Upper lobe of left lung (tissue), 6 donors: ENCODE results near the gene PDC. TPM values are rescaled to one million over a fixed set of nuclear protein-coding genes. Genes with fewer than 3 reads are reported as not detected.
"Not testable (repeated sequence)": the region's sequence is repeated elsewhere in the genome, so short reads cannot be mapped to it uniquely, and the experiment has no call there.

ENCODE experiments used
- ATAC-seq, 2 donors: fragments of 200-7000 bp; cut with Tn5 transposase; one replicate each; pipeline ENCODE4 v1.9.1; 2022; ENCODE audit warnings: mild to moderate bottlenecking in 2 of 2, moderate library complexity in 2 of 2; ENCODE audit not compliant: low FRiP score in 2 of 2
- DNase-seq, 2 donors: peaks; one replicate each; pipeline ENCODE4 v3.0.0-alpha.2; 2019 to 2020
- H3K27ac ChIP-seq, 4 donors: fragments of 200-600 bp; sonication (generic); one replicate each; pipeline ENCODE4 v1.5.1; 2016 to 2019
- H3K27me3 ChIP-seq, 4 donors: fragments of 200-600 bp; sonication (generic); one replicate each; pipeline ENCODE4 v1.5.1; 2017 to 2019
- H3K36me3 ChIP-seq, 4 donors: fragments of 200-600 bp; sonication (generic); one replicate each; pipeline ENCODE4 v1.5.1; 2016 to 2019
- H3K4me1 ChIP-seq, 4 donors: fragments of 200-600 bp; sonication (generic); one replicate each; pipeline ENCODE4 v1.5.1; 2018 to 2019
- H3K4me3 ChIP-seq, 4 donors: fragments of 200-600 bp; sonication (generic); one replicate each; pipeline ENCODE4 v1.5.1; 2017 to 2019; ENCODE audit warnings: mild to moderate bottlenecking in 2 of 4, moderate library complexity in 1 of 4
- H3K9me3 ChIP-seq, 4 donors: fragments of 200-600 bp; sonication (generic); one replicate each; pipeline ENCODE4 v1.5.1; 2018 to 2019
- EP300 ChIP-seq, 4 donors: sonication (generic); formaldehyde crosslinking; IDR thresholded peaks; one replicate each; pipeline ENCODE4 v1.5.1; 2017; ENCODE audit warnings: antibody characterized with exemption in 4 of 4, control low read depth in 2 of 4
- POLR2A ChIP-seq, 4 donors: fragments of 450-650 bp; IDR thresholded peaks; one replicate each; pipeline ENCODE4 v1.5.1; 2016 to 2017; ENCODE audit warnings: antibody characterized with exemption in 4 of 4, mild to moderate bottlenecking in 2 of 4
- POLR2AphosphoS5 ChIP-seq, 2 donors: sonication (generic); formaldehyde crosslinking; IDR thresholded peaks; one replicate each; pipeline ENCODE4 v1.5.1; 2017; ENCODE audit warnings: antibody characterized with exemption in 2 of 2
- WGBS, 2 donors: methylation state at CpG; one replicate each; pipeline ENCODE4 v1.1.5; 2017 to 2018; 5-methylcytosine and 5-hydroxymethylcytosine counted together
- total RNA-seq, 6 donors: library from RNA; depleted of rRNA in 4 of 6; stranded (reverse); fragments of >200 nt in 4 of 6; gene quantifications; one replicate each; pipeline versions ENCODE4 v1.1.0 to v1.2.1, GENCODE V29; 2016 to 2021
- TF ChIP-seq, protein P1 (sequence below), 6 experiments: fragments of 450-650 bp in 4 of 6; fragments of 200-600 bp in 2 of 6; sonication (generic) in 2 of 6; IDR thresholded peaks; one replicate each; pipeline ENCODE4 v1.5.1; 2016 to 2019; ENCODE audit warnings: antibody characterized with exemption in 6 of 6
- donor health status: DM: no; HTN: no; CAD: no; lungs with moderate emphysema.
- donor health status: DM: no; HTN: yes; CAD: no; lungs with severe emphysema.

PDC gene
- total RNA-seq, 6 donors from 2014 or later = not detected

GRCh38 chr1:186473047-186473446 is 12.1 kb upstream of the PDC start:
- ATAC-seq (no peak), DNase-seq (no peak)
- Histone ChIP-seq H3K4me1 (no peaks in the 10 kb centered on the region), H3K27me3 (no peaks in the 10 kb centered on the region), H3K27ac (no peak overlapping the region), H3K4me3 (no peak overlapping the region), H3K36me3 (no peaks in the 10 kb centered on the region), H3K9me3 (no peaks in the 10 kb centered on the region)
- 81 to 83% methylated on average over 4 of the region's 4 CpGs for WGBS, 2 donors
- TF ChIP-seq POLR2A (IDR thresholded peaks at IDR 0.05) (no peak), POLR2AphosphoS5 (IDR thresholded peaks at IDR 0.05) (no peak), EP300 (IDR thresholded peaks at IDR 0.05) (no peak)
- TF ChIP-seq, protein P1, sequence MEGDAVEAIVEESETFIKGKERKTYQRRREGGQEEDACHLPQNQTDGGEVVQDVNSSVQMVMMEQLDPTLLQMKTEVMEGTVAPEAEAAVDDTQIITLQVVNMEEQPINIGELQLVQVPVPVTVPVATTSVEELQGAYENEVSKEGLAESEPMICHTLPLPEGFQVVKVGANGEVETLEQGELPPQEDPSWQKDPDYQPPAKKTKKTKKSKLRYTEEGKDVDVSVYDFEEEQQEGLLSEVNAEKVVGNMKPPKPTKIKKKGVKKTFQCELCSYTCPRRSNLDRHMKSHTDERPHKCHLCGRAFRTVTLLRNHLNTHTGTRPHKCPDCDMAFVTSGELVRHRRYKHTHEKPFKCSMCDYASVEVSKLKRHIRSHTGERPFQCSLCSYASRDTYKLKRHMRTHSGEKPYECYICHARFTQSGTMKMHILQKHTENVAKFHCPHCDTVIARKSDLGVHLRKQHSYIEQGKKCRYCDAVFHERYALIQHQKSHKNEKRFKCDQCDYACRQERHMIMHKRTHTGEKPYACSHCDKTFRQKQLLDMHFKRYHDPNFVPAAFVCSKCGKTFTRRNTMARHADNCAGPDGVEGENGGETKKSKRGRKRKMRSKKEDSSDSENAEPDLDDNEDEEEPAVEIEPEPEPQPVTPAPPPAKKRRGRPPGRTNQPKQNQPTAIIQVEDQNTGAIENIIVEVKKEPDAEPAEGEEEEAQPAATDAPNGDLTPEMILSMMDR (IDR thresholded peaks at IDR 0.05) = no peak

- 80 to 82% methylated on average over 2 of the region's 2 CpGs for WGBS, 2 donors
- Histone ChIP-seq H3K9me3 (no peaks in the 10 kb centered on the region), H3K4me1 (no peaks in the 10 kb centered on the region), H3K27ac (no peak overlapping the region), H3K27me3 (no peaks in the 10 kb centered on the region), H3K4me3 (no peak overlapping the region), H3K36me3 (no peaks in the 10 kb centered on the region)
- TF ChIP-seq POLR2AphosphoS5 (IDR thresholded peaks at IDR 0.05) (no peak), POLR2A (IDR thresholded peaks at IDR 0.05) (no peak), EP300 (IDR thresholded peaks at IDR 0.05) (no peak)
- TF ChIP-seq, protein P1 (IDR thresholded peaks at IDR 0.05) = no peak
- DNase-seq (no peak), ATAC-seq (no peak)
Observed at GRCh38 chr1:186465946-186466345, 5.0 kb upstream of the PDC start.

GRCh38 chr1:186465491-186465890 is 4.6 kb upstream of the PDC start:
- not testable (repeated sequence) for H3K27me3 ChIP-seq, H3K9me3 ChIP-seq, H3K27ac ChIP-seq, H3K4me3 ChIP-seq, ATAC-seq, H3K36me3 ChIP-seq, DNase-seq, H3K4me1 ChIP-seq

DNA sequence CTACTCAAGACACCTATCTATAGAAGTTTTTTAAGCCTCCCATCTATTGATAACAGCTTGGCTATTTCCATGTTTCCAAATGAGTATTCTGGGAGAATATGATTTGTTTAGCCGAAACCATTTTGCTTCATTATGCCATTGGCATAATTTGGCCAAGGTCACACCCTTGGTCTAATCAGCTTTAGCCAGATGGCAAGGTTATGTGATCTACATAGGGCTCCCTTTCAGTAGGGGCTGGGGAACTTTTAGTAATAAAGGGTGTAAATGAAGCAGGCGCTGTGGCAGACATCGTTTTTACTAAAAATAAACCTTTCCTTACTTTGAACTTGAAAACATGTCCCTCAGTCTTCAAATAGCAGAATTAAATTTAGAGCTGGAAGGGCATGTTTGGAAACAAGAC is 3.0 kb upstream of the PDC start:
- H3K36me3 ChIP-seq = no peaks in the 10 kb centered on the region
- H3K27me3 ChIP-seq = no peaks in the 10 kb centered on the region
- TF ChIP-seq, protein P1 (IDR thresholded peaks at IDR 0.05) = no peak
- TF ChIP-seq POLR2A (IDR thresholded peaks at IDR 0.05) (no peak), EP300 (IDR thresholded peaks at IDR 0.05) (no peak), POLR2AphosphoS5 (IDR thresholded peaks at IDR 0.05) (no peak)
- no peak overlapping the region for H3K27ac ChIP-seq
- 84 to 90% methylated on average over 3 of the region's 3 CpGs for WGBS, 2 donors
- H3K9me3 ChIP-seq = no peaks in the 10 kb centered on the region
- DNase-seq = no peak
- ATAC-seq = no peak
- no peaks in the 10 kb centered on the region for H3K4me1 ChIP-seq
- no peak overlapping the region for H3K4me3 ChIP-seq

- DNase-seq (no peak), ATAC-seq (no peak)
- Histone ChIP-seq H3K27me3 (no peaks in the 10 kb centered on the region), H3K4me3 (no peak overlapping the region), H3K9me3 (no peaks in the 10 kb centered on the region), H3K4me1 (no peaks in the 10 kb centered on the region), H3K36me3 (no peaks in the 10 kb centered on the region), H3K27ac (no peak overlapping the region)
- 75 to 78% methylated on average over 5 of the region's 5 CpGs for WGBS, 2 donors
- no peak for TF ChIP-seq POLR2A (IDR thresholded peaks at IDR 0.05)
- no peak for TF ChIP-seq POLR2AphosphoS5 (IDR thresholded peaks at IDR 0.05)
- TF ChIP-seq EP300 (IDR thresholded peaks at IDR 0.05) = no peak
- TF ChIP-seq, protein P1 (IDR thresholded peaks at IDR 0.05) = no peak
Observed at GRCh38 chr1:186463511-186463910, 2.6 kb upstream of the PDC start.

DNA sequence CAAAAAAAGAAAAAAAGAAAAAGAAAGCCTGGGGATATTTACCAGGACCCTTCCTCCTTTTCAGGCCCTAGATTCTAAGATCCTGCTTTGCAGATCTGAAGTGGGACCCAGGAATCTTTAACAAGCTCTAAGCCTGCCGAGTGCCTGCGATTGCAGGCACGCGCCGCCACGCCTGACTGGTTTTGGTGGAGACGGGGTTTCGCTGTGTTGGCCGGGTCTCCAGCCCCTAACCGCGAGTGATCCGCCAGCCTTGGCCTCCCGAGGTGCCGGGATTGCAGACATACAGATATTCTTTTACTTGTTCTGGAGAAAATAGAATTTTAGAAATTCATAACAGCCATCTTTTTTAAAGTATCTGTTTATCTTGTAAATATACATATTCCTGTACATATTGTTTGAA is 1.8 kb downstream of the PDC start:
- H3K36me3 ChIP-seq, ATAC-seq, H3K4me3 ChIP-seq, H3K27ac ChIP-seq, H3K9me3 ChIP-seq, H3K27me3 ChIP-seq, H3K4me1 ChIP-seq: not testable (repeated sequence)
- DNase-seq = peak in 1 of 2 donors; percentile 59
- whole genome bisulfite sequencing, 2 donors = 97 to 98% methylated on average over 14 of the region's 14 CpGs
